OCI-LY1 (cell line): ENCODE data around the gene ACR.

Experiments
- H2AFZ ChIP-seq: fragments of 200-600 bp; sonication (generic), shearing (Covaris generic); 2 replicates; pipeline ENCODE4 v1.6.0; 2014; ENCODE audit warnings: antibody characterized with exemption, mild to moderate bottlenecking, low read length
- H3F3A ChIP-seq: fragments of 200-600 bp; sonication (generic), shearing (Covaris generic); 2 replicates; pipeline ENCODE4 v1.6.0; 2014; ENCODE audit warnings: mild to moderate bottlenecking, antibody characterized with exemption, low read length, moderate library complexity; ENCODE audit not compliant: insufficient read depth
- H3K27ac ChIP-seq: fragments of 200-600 bp; sonication (generic); 2 replicates; pipeline ENCODE4 v1.5.1; 2014; ENCODE audit warnings: low read length, mixed run types, mild to moderate bottlenecking, low read depth; ENCODE audit not compliant: poor library complexity, severe bottlenecking
- H3K27me3 ChIP-seq: fragments of 200-600 bp; sonication (generic); 2 replicates; pipeline ENCODE4 v1.6.0; 2014; ENCODE audit warnings: antibody characterized with exemption, mild to moderate bottlenecking, low read length, moderate library complexity; ENCODE audit not compliant: insufficient read depth
- H3K36me3 ChIP-seq: fragments of 200-600 bp; sonication (generic); 2 replicates; pipeline ENCODE4 v1.6.1; 2014; ENCODE audit warnings: mild to moderate bottlenecking, antibody characterized with exemption, low read length, moderate library complexity, mixed read lengths; ENCODE audit not compliant: insufficient read depth
- H3K4me1 ChIP-seq: fragments of 200-600 bp; sonication (generic); 2 replicates; pipeline ENCODE4 v1.5.1; 2014; ENCODE audit warnings: mild to moderate bottlenecking, low read length, moderate library complexity; ENCODE audit not compliant: insufficient read depth, severe bottlenecking
- H3K4me2 ChIP-seq: fragments of 200-600 bp; sonication (generic), shearing (Covaris generic); 2 replicates; pipeline ENCODE4 v1.6.1; 2014; ENCODE audit warnings: low read length
- H3K4me3 ChIP-seq: fragments of 200-600 bp; sonication (generic); 2 replicates; pipeline ENCODE4 v1.5.1; 2014; ENCODE audit warnings: low read length, low read depth, mild to moderate bottlenecking, mixed read lengths; ENCODE audit not compliant: poor library complexity, severe bottlenecking
- H3K79me2 ChIP-seq: fragments of 200-600 bp; shearing (Covaris generic); 2 replicates; pipeline ENCODE4 v1.6.1; 2016; ENCODE audit warnings: mixed run types, low read length, mixed read lengths; ENCODE audit not compliant: insufficient read depth
- H3K9ac ChIP-seq: fragments of 200-600 bp; sonication (generic), shearing (Covaris generic); 2 replicates; pipeline ENCODE4 v1.6.1; 2014; ENCODE audit warnings: mild to moderate bottlenecking, low read length, mixed read lengths
- H3K9me2 ChIP-seq: fragments of 200-600 bp; sonication (generic), shearing (Covaris generic); 2 replicates; pipeline ENCODE4 v1.6.1; 2014; ENCODE audit warnings: low read depth, mild to moderate bottlenecking, low read length, mixed read lengths
- H3K9me3 ChIP-seq: fragments of 200-600 bp; shearing (Covaris generic); 2 replicates; pipeline ENCODE4 v1.6.1; 2014; ENCODE audit warnings: low read length, mixed read lengths
- H4K20me1 ChIP-seq: fragments of 200-600 bp; sonication (generic), shearing (Covaris generic); 2 replicates; pipeline ENCODE4 v1.6.0; 2016; ENCODE audit warnings: mild to moderate bottlenecking, low read length; ENCODE audit not compliant: insufficient read depth
- EZH2 ChIP-seq: fragments of 200-600 bp; sonication (generic), shearing (Covaris generic); IDR thresholded peaks from 2 replicates; pipeline ENCODE4 v1.8.0; 2017; ENCODE audit warnings: borderline replicate concordance, mixed run types, mild to moderate bottlenecking, antibody characterized with exemption, low read length, moderate library complexity, mixed read lengths
- TF ChIP-seq, protein P1 (sequence below): fragments of 200-600 bp; sonication (generic), shearing (Covaris generic); IDR thresholded peaks from 2 replicates; pipeline ENCODE4 v1.5.1; 2017; ENCODE audit warnings: mild to moderate bottlenecking, antibody characterized with exemption, low read length, moderate library complexity, mixed read lengths

ACR gene

DNA sequence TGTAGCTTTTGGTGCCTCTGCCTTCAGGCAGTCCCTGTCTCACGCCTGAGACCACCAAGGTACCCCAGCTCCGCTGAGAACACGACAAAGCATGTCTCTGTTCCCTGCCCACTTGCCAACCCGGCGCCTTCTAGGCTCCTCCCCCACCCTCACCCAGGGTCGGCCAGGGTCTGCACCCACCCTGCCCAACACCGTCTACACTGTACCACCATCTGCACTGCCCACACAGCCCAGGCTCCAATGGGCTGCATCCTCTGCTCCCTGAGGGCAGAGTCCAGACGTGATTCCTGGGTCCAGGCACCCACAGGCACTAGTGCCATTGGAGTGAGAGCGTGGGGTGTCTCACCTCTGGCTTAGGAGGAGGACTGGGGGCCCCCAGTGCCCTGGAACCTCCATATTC, 22.8 kb upstream of the ACR start:
- Histone ChIP-seq H3K4me3 (no peak overlapping the region), H3K4me1 (no peaks in the 10 kb centered on the region), H4K20me1 (no peaks in the 10 kb centered on the region), H3K4me2 (no peak overlapping the region), H3F3A (no peaks in the 10 kb centered on the region), H3K27ac (no peak overlapping the region), H3K9me2 (no peaks in the 10 kb centered on the region), H3K36me3 (no peaks in the 10 kb centered on the region), H3K9ac (no peak overlapping the region), H3K27me3 (peaks cover 3% of the 10 kb centered on the region; the same call in 1 of the 2 replicates), H2AFZ (no peak overlapping the region), H3K9me3 (no peaks in the 10 kb centered on the region), H3K79me2 (no peaks in the 10 kb centered on the region)
- no peak for TF ChIP-seq EZH2
- TF ChIP-seq, protein P1, sequence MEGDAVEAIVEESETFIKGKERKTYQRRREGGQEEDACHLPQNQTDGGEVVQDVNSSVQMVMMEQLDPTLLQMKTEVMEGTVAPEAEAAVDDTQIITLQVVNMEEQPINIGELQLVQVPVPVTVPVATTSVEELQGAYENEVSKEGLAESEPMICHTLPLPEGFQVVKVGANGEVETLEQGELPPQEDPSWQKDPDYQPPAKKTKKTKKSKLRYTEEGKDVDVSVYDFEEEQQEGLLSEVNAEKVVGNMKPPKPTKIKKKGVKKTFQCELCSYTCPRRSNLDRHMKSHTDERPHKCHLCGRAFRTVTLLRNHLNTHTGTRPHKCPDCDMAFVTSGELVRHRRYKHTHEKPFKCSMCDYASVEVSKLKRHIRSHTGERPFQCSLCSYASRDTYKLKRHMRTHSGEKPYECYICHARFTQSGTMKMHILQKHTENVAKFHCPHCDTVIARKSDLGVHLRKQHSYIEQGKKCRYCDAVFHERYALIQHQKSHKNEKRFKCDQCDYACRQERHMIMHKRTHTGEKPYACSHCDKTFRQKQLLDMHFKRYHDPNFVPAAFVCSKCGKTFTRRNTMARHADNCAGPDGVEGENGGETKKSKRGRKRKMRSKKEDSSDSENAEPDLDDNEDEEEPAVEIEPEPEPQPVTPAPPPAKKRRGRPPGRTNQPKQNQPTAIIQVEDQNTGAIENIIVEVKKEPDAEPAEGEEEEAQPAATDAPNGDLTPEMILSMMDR = no peak

DNA sequence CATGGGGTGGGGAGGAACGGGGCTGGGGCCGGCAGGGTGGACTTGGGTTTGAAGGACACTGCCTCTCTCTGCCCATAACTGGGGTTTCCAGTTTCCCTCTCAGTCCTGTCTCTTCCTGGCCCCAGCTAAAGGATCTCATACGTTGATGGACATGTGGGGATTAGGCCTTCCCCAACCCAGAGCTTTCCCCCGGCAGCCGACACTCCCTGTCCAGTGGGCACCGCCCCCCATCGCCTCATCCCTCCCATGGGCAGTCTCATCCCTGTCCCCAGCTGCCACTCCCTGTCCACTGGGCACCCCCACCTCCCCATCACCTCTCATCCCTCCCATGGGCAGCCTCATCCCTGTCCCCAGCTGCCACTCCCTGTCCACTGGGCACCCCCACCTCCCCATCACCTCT, 22.2 kb upstream of the ACR start:
- Histone ChIP-seq H3K9ac (no peak overlapping the region), H3K4me2 (no peak overlapping the region), H3K36me3 (no peaks in the 10 kb centered on the region), H3K27me3 (peaks cover 3% of the 10 kb centered on the region; the same call in 1 of the 2 replicates), H3K79me2 (no peaks in the 10 kb centered on the region), H3F3A (no peaks in the 10 kb centered on the region), H3K9me3 (no peaks in the 10 kb centered on the region), H3K4me3 (no peak overlapping the region), H4K20me1 (no peaks in the 10 kb centered on the region), H3K27ac (no peak overlapping the region), H3K4me1 (no peaks in the 10 kb centered on the region), H3K9me2 (no peaks in the 10 kb centered on the region), H2AFZ (no peak overlapping the region)
- TF ChIP-seq, protein P1 = no peak
- no peak for TF ChIP-seq EZH2

DNA sequence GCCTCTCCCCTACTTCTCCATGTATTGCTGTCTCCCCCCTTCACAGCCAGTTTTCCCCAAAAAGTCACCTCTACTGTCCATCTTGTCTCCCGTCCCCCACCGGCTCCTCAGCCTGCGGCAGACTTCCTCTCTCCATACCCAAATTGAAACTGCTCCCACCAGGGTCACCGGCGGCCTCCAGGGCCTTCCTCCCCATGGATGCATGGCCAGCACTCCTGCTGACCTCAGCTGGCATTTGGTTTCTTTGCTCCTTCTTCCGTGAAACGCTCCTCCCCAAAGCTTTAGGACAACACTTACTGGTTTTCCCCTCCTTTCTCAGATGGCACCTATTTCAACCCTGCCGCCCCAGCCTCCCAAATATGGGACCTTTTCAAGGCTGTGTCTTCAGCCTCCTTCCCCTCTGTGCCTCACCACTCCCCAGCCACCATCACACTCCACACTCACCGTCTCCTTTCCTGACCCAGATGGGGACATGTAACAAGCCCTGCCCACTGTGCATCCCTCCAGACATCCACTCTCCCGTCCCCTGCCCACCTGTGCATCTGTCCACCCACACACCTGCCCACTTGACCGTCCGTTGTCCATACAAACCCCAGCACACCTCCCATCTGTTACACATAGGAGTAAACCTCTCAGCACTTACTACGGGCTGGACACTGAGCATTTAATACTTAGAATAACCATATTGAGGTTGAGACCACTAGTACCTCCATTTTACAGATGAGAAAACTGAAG, 21.5 kb upstream of the ACR start:
- Histone ChIP-seq H3K27me3 (peaks cover 3% of the 10 kb centered on the region; the same call in 1 of the 2 replicates), H4K20me1 (no peaks in the 10 kb centered on the region), H3F3A (no peaks in the 10 kb centered on the region), H3K4me2 (no peak overlapping the region), H2AFZ (no peak overlapping the region), H3K9me2 (no peaks in the 10 kb centered on the region), H3K9me3 (no peaks in the 10 kb centered on the region), H3K9ac (no peak overlapping the region), H3K4me1 (no peaks in the 10 kb centered on the region), H3K27ac (no peak overlapping the region), H3K36me3 (no peaks in the 10 kb centered on the region), H3K79me2 (no peaks in the 10 kb centered on the region), H3K4me3 (no peak overlapping the region)
- TF ChIP-seq EZH2 = no peak
- TF ChIP-seq, protein P1 = no peak
